ENCODE data around the gene AMIGO2.
"Not testable (repeated sequence)": the region's sequence is repeated elsewhere in the genome, so short reads cannot be mapped to it uniquely, and the experiment has no call there.

Gene AMIGO2

DNA sequence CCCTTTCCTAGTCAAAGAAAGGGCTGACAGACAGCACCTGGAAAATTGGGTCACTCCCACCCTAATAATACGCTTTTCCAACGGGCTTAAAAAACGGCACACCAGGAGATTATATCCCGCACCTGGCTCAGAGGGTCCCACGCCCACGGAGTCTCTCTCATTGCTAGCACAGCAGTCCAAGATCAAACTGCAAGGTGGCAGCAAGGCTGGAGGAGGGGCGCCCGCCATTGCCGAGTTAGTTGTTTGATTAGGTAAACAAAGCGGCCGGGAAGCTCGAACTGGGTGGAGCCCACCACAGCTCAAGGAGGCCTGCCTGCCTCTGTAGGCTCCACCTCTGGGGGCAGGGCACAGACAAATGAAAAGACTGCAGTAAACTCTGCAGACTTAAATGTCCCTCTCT lies 22.8 kb downstream of the AMIGO2 start:
- H3K79me2 ChIP-seq (ENCODE audit: control insufficient read depth, insufficient read depth, low read length, poor library complexity); H3K14ac ChIP-seq (ENCODE audit: low read length); H4K8ac ChIP-seq (ENCODE audit: low read depth, low read length); H2AFZ ChIP-seq (ENCODE audit: insufficient read depth, low read length, poor library complexity); H3K9ac ChIP-seq (ENCODE audit: low read length); H2BK120ac ChIP-seq (ENCODE audit: insufficient read depth, low read length, poor library complexity); H3K9me3 ChIP-seq (ENCODE audit: insufficient read depth, low read depth, low read length); H3K27me3 ChIP-seq (ENCODE audit: insufficient read depth, low read length); H3K23ac ChIP-seq (ENCODE audit: low read length); H3K4ac ChIP-seq (ENCODE audit: low read depth, low read length); H2BK12ac ChIP-seq (ENCODE audit: low read length); H3K18ac ChIP-seq (ENCODE audit: low read length); H2BK5ac ChIP-seq (ENCODE audit: low read depth, low read length, poor library complexity); H2AK5ac ChIP-seq (ENCODE audit: low read length); DNase-seq; H4K12ac ChIP-seq (ENCODE audit: low read depth, low read length); H3K4me1 ChIP-seq (ENCODE audit: control insufficient read depth in 1 of 2, insufficient read depth in 2 of 2, low read length in 2 of 2); H3K4me3 ChIP-seq (ENCODE audit: low read depth, low read length); H3K36me3 ChIP-seq (ENCODE audit: control insufficient read depth in 1 of 2, insufficient read depth in 2 of 2, low read length in 2 of 2); H3K27ac ChIP-seq (ENCODE audit: low read depth, low read length); H3K79me1 ChIP-seq (ENCODE audit: low read length); H4K91ac ChIP-seq (ENCODE audit: low read depth, low read length); H3K4me2 ChIP-seq (ENCODE audit: low read length): not testable (repeated sequence)
- WGBS (ENCODE audit: extremely low coverage, insufficient coverage, insufficient read length) = no CpG with 5 or more reads among the region's 12 CpGs

DNA sequence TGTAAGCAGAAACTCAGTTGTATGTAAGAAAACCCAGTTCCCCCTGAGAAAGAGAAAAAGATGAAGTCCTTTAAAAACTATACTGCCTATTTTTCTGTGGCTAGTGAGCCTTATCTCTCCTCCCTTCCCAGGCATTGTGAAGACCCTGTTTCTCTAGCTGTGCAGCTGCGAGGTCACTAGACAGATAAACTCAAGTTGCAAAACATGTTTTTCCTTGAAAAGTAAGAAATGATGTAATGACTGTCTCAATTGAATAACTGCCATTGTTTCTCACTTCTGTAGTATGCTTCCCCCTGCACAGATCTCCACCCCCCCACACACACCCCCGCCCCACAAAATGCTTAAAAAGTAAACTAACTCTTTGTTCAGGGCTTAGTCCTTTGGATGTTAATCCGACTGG lies 23.9 kb downstream of the AMIGO2 start:
- peaks cover 10% of the 10 kb centered on the region for H3K9me3 ChIP-seq (ENCODE audit: insufficient read depth, low read depth, low read length)
- not testable (repeated sequence) for H2BK12ac ChIP-seq (ENCODE audit: low read length); H2AFZ ChIP-seq (ENCODE audit: insufficient read depth, low read length, poor library complexity); H3K4me2 ChIP-seq (ENCODE audit: low read length); H3K79me1 ChIP-seq (ENCODE audit: low read length); H3K27ac ChIP-seq (ENCODE audit: low read depth, low read length); H2BK5ac ChIP-seq (ENCODE audit: low read depth, low read length, poor library complexity); H4K8ac ChIP-seq (ENCODE audit: low read depth, low read length); H3K79me2 ChIP-seq (ENCODE audit: control insufficient read depth, insufficient read depth, low read length, poor library complexity); H3K23ac ChIP-seq (ENCODE audit: low read length); H4K12ac ChIP-seq (ENCODE audit: low read depth, low read length); H3K4me1 ChIP-seq (ENCODE audit: control insufficient read depth in 1 of 2, insufficient read depth in 2 of 2, low read length in 2 of 2); H2AK5ac ChIP-seq (ENCODE audit: low read length); H4K91ac ChIP-seq (ENCODE audit: low read depth, low read length); H3K14ac ChIP-seq (ENCODE audit: low read length); H3K9ac ChIP-seq (ENCODE audit: low read length); H2BK120ac ChIP-seq (ENCODE audit: insufficient read depth, low read length, poor library complexity); H3K36me3 ChIP-seq (ENCODE audit: control insufficient read depth in 1 of 2, insufficient read depth in 2 of 2, low read length in 2 of 2); H3K18ac ChIP-seq (ENCODE audit: low read length); H3K4me3 ChIP-seq (ENCODE audit: low read depth, low read length); H3K27me3 ChIP-seq (ENCODE audit: insufficient read depth, low read length); H3K4ac ChIP-seq (ENCODE audit: low read depth, low read length)
- no CpG with 5 or more reads among the region's 3 CpGs for WGBS (ENCODE audit: extremely low coverage, insufficient coverage, insufficient read length)
- peak in 1 of 2 donors; percentile 55 for DNase-seq

DNA sequence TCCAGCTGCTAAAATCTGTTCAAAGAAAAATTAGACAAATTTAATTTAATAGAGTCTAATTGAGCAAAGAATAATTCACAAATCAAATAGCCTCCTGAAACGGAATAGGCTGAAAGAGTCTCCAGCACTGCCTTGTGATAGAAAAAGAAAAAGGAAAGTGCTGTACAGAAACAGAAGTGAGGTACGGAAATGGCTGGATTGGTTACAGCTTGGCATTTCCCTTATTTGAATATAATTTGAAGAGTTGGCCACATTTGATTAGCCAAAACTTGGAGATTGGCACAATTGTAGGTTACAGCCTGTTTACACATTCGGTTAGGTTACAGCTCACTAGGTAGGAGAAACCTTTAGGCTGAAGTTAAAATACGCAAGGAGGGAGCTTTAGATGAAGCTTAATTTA lies 25.1 kb downstream of the AMIGO2 start:
- no peak overlapping the region for H2BK12ac ChIP-seq (ENCODE audit: low read length)
- H3K27ac ChIP-seq (ENCODE audit: low read depth, low read length) = no peak overlapping the region
- no peak overlapping the region for H3K23ac ChIP-seq (ENCODE audit: low read length)
- no peak overlapping the region for H2BK5ac ChIP-seq (ENCODE audit: low read depth, low read length, poor library complexity)
- no peak overlapping the region for H4K91ac ChIP-seq (ENCODE audit: low read depth, low read length)
- H3K9ac ChIP-seq (ENCODE audit: low read length) = no peak overlapping the region
- no peaks in the 10 kb centered on the region for H3K79me2 ChIP-seq (ENCODE audit: control insufficient read depth, insufficient read depth, low read length, poor library complexity)
- no peak overlapping the region for H3K18ac ChIP-seq (ENCODE audit: low read length)
- no peaks in the 10 kb centered on the region for H3K27me3 ChIP-seq (ENCODE audit: insufficient read depth, low read length)
- no peak overlapping the region for H3K4me2 ChIP-seq (ENCODE audit: low read length)
- H3K4ac ChIP-seq (ENCODE audit: low read depth, low read length) = no peak overlapping the region
- no CpG with 5 or more reads among the region's 4 CpGs for WGBS (ENCODE audit: extremely low coverage, insufficient coverage, insufficient read length)
- no peak overlapping the region for H2AK5ac ChIP-seq (ENCODE audit: low read length)
- peaks cover 13% of the 10 kb centered on the region for H3K9me3 ChIP-seq (ENCODE audit: insufficient read depth, low read depth, low read length)
- H3K4me3 ChIP-seq (ENCODE audit: low read depth, low read length) = no peak overlapping the region
- H4K12ac ChIP-seq (ENCODE audit: low read depth, low read length) = no peak overlapping the region
- peaks cover 0 to 1% of the 10 kb centered on the region in 2 experiments for H3K36me3 ChIP-seq (ENCODE audit: control insufficient read depth in 1 of 2, insufficient read depth in 2 of 2, low read length in 2 of 2)
- H3K4me1 ChIP-seq (ENCODE audit: control insufficient read depth in 1 of 2, insufficient read depth in 2 of 2, low read length in 2 of 2) = no peaks in the 10 kb centered on the region
- no peak overlapping the region for H2BK120ac ChIP-seq (ENCODE audit: insufficient read depth, low read length, poor library complexity)
- no peaks in the 10 kb centered on the region for H3K79me1 ChIP-seq (ENCODE audit: low read length)
- H3K14ac ChIP-seq (ENCODE audit: low read length) = no peak overlapping the region
- no peak overlapping the region for H2AFZ ChIP-seq (ENCODE audit: insufficient read depth, low read length, poor library complexity)
- no peak overlapping the region for H4K8ac ChIP-seq (ENCODE audit: low read depth, low read length)
- DNase-seq = no peak

DNA sequence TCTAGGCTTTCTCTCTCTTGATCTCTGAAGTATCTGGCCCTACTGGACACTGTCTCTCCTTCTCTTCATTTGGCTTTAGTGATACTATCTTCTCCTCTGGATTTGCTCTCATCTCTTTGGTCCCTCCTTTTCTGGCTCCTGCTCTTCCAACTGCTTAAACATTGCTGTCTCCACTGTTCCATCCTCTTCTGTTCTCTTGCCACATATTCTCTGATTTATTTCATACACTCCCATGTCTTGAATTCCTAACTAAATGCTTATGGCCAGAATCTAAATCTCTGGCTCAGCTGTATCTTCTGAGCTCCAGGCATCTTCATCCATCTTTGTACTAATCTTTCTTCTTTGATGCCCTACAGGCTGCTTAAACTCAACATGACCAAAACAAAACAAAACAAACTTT lies 25.8 kb downstream of the AMIGO2 start:
- Histone ChIP-seq H4K91ac (ENCODE audit: low read depth, low read length) (no peak overlapping the region), H3K4ac (ENCODE audit: low read depth, low read length) (no peak overlapping the region), H3K23ac (ENCODE audit: low read length) (no peak overlapping the region), H2AFZ (ENCODE audit: insufficient read depth, low read length, poor library complexity) (no peak overlapping the region), H3K9ac (ENCODE audit: low read length) (no peak overlapping the region), H3K36me3 (ENCODE audit: control insufficient read depth in 1 of 2, insufficient read depth in 2 of 2, low read length in 2 of 2) (peaks cover 0 to 1% of the 10 kb centered on the region in 2 experiments), H3K14ac (ENCODE audit: low read length) (no peak overlapping the region), H3K27me3 (ENCODE audit: insufficient read depth, low read length) (no peaks in the 10 kb centered on the region), H3K27ac (ENCODE audit: low read depth, low read length) (no peak overlapping the region), H3K9me3 (ENCODE audit: insufficient read depth, low read depth, low read length) (peaks cover 13% of the 10 kb centered on the region), H3K4me3 (ENCODE audit: low read depth, low read length) (no peak overlapping the region), H3K18ac (ENCODE audit: low read length) (no peak overlapping the region), H3K4me1 (ENCODE audit: control insufficient read depth in 1 of 2, insufficient read depth in 2 of 2, low read length in 2 of 2) (no peaks in the 10 kb centered on the region), H2AK5ac (ENCODE audit: low read length) (no peak overlapping the region), H2BK12ac (ENCODE audit: low read length) (no peak overlapping the region), H3K79me1 (ENCODE audit: low read length) (no peaks in the 10 kb centered on the region), H4K8ac (ENCODE audit: low read depth, low read length) (no peak overlapping the region), H4K12ac (ENCODE audit: low read depth, low read length) (no peak overlapping the region), H3K4me2 (ENCODE audit: low read length) (no peak overlapping the region), H2BK120ac (ENCODE audit: insufficient read depth, low read length, poor library complexity) (no peak overlapping the region), H2BK5ac (ENCODE audit: low read depth, low read length, poor library complexity) (no peak overlapping the region), H3K79me2 (ENCODE audit: control insufficient read depth, insufficient read depth, low read length, poor library complexity) (no peaks in the 10 kb centered on the region)
- no peak for DNase-seq

Data from trophoblast cell (in vitro differentiated cells and primary cell).